ENCODE measurements around the gene ZFP90. TPM values are rescaled to one million over a fixed set of nuclear protein-coding genes. Genes with fewer than 3 reads are reported as not detected.

Gene ZFP90
- total RNA-seq, 2 donors from 2014 or later = 20.4 to 33.2 TPM

DNA sequence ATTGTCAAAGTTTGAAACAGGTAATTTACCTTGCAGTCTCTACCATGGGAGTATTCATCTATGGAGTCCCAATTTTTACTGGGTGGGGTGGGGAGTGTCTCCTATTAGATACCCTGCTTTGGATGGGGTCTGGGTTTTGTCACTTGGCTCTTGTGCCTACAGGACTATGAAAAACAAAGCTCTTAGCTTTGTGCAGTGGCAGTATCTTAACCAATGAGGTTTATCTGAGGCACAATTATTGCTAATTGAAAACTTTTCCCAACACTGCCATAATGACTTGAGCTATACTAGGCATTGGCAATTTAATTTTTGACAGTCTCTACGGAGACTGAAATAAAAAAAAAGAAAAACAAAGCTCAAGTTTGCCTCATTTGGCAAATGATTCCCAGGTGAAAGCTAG, 3.8 kb upstream of the ZFP90 start:
- peaks cover 13% of the 10 kb centered on the region for H3K27me3 ChIP-seq (ENCODE audit: control insufficient read depth, insufficient read depth, low read length, poor library complexity, severe bottlenecking)

DNA sequence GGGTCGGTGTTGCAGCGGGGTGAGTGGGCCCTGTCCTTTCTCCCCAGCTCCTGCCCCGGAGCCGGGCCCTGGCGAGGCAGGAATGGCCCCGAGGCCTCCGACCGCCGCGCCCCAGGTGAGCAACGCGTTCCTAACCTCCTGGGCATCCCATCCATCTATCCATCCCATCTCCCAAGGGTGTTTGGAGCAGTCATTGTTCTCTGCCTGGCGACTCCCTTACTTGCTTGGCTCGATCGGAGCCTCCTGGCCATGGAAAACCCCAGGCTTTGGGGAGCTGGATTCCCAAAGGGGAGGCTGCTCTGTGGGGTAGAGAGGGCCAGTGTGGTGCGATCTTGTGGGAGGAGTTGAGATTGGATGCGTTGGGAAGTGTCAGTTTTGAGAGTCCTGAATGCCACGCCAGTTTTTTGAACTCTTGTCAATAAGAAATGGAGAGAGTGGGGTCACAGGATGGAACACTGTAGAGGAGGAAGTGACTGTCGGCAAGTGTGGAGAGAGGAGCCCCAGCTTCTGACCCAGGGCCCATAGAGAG, 684 bp downstream of the ZFP90 start:
- no peak for DNase-seq
- Histone ChIP-seq H3K4me3 (ENCODE audit: low read length) (peak overlapping the region; percentile 92), H3K9ac (ENCODE audit: extremely low read depth, low read length, poor library complexity, severe bottlenecking) (peak overlapping the region; percentile 49), H3K9me3 (ENCODE audit: control insufficient read depth, low read length) (peaks cover 20% of the 10 kb centered on the region), H3K27ac (ENCODE audit: low read depth, low read length) (no peak overlapping the region), H3K36me3 (ENCODE audit: control insufficient read depth, insufficient read depth, low read length) (peaks cover 24% of the 10 kb centered on the region), H3K27me3 (ENCODE audit: control insufficient read depth, insufficient read depth, low read length, poor library complexity, severe bottlenecking) (no peaks in the 10 kb centered on the region), H3K4me1 (ENCODE audit: control insufficient read depth, insufficient read depth, low read length) (no peaks in the 10 kb centered on the region)
- TF ChIP-seq, protein P1, sequence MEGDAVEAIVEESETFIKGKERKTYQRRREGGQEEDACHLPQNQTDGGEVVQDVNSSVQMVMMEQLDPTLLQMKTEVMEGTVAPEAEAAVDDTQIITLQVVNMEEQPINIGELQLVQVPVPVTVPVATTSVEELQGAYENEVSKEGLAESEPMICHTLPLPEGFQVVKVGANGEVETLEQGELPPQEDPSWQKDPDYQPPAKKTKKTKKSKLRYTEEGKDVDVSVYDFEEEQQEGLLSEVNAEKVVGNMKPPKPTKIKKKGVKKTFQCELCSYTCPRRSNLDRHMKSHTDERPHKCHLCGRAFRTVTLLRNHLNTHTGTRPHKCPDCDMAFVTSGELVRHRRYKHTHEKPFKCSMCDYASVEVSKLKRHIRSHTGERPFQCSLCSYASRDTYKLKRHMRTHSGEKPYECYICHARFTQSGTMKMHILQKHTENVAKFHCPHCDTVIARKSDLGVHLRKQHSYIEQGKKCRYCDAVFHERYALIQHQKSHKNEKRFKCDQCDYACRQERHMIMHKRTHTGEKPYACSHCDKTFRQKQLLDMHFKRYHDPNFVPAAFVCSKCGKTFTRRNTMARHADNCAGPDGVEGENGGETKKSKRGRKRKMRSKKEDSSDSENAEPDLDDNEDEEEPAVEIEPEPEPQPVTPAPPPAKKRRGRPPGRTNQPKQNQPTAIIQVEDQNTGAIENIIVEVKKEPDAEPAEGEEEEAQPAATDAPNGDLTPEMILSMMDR (conservative IDR thresholded peaks at IDR 0.05) = no peak
- Mint-ChIP-seq H3K9me3 (no peaks in the 10 kb centered on the region), H3K36me3 (ENCODE audit: low read depth) (peaks cover 37% of the 10 kb centered on the region), H3K4me1 (peaks cover 9% of the 10 kb centered on the region), H3K4me3 (peak overlapping the region; percentile 82), H3K27me3 (ENCODE audit: insufficient read depth) (no peaks in the 10 kb centered on the region), H3K27ac (peak overlapping the region; percentile 52)
- 6% methylated on average over 8 to 17 of the region's 19 CpGs for WGBS, 2 experiments (ENCODE audit: insufficient coverage in 1 of 2, insufficient read length in 1 of 2)

More for the DNA sequence above, 3.8 kb upstream of the ZFP90 start:
- Mint-ChIP-seq H3K4me1 (peaks cover 11% of the 10 kb centered on the region), H3K4me3 (no peak overlapping the region), H3K9me3 (peaks cover 16% of the 10 kb centered on the region), H3K36me3 (ENCODE audit: low read depth) (peaks cover 19% of the 10 kb centered on the region), H3K27ac (no peak overlapping the region), H3K27me3 (ENCODE audit: insufficient read depth) (peaks cover 25% of the 10 kb centered on the region)
- no peaks in the 10 kb centered on the region for H3K4me1 ChIP-seq (ENCODE audit: control insufficient read depth, insufficient read depth, low read length)
- 78 to 100% methylated on average over 1 of the region's 1 CpG for WGBS, 2 experiments (ENCODE audit: insufficient coverage in 1 of 2, insufficient read length in 1 of 2)
- H3K4me3 ChIP-seq (ENCODE audit: low read length) = no peak overlapping the region
- H3K36me3 ChIP-seq (ENCODE audit: control insufficient read depth, insufficient read depth, low read length) = no peaks in the 10 kb centered on the region
- no peak overlapping the region for H3K27ac ChIP-seq (ENCODE audit: low read depth, low read length)
- H3K9me3 ChIP-seq (ENCODE audit: control insufficient read depth, low read length) = peaks cover 9% of the 10 kb centered on the region
- H3K9ac ChIP-seq (ENCODE audit: extremely low read depth, low read length, poor library complexity, severe bottlenecking) = no peak overlapping the region
- DNase-seq = no peak
- TF ChIP-seq, protein P1 (conservative IDR thresholded peaks at IDR 0.05) = no peak

- no peak overlapping the region for H3K27ac ChIP-seq (ENCODE audit: low read depth, low read length)
- H3K27me3 Mint-ChIP-seq (ENCODE audit: insufficient read depth) = no peaks in the 10 kb centered on the region
- no peaks in the 10 kb centered on the region for H3K4me1 ChIP-seq (ENCODE audit: control insufficient read depth, insufficient read depth, low read length)
- H3K27ac Mint-ChIP-seq = no peak overlapping the region
- TF ChIP-seq, protein P1 (conservative IDR thresholded peaks at IDR 0.05) = no peak
- H3K36me3 ChIP-seq (ENCODE audit: control insufficient read depth, insufficient read depth, low read length) = peaks cover 77% of the 10 kb centered on the region
- H3K36me3 Mint-ChIP-seq (ENCODE audit: low read depth) = peaks cover 76% of the 10 kb centered on the region
- WGBS, 2 experiments (ENCODE audit: insufficient coverage in 1 of 2, insufficient read length in 1 of 2) = 92 to 95% methylated on average over 3 to 4 of the region's 4 CpGs
- H3K27me3 ChIP-seq (ENCODE audit: control insufficient read depth, insufficient read depth, low read length, poor library complexity, severe bottlenecking) = no peaks in the 10 kb centered on the region
- H3K4me1 Mint-ChIP-seq = no peaks in the 10 kb centered on the region
- H3K4me3 Mint-ChIP-seq = no peak overlapping the region
- no peak overlapping the region for H3K9ac ChIP-seq (ENCODE audit: extremely low read depth, low read length, poor library complexity, severe bottlenecking)
- H3K9me3 Mint-ChIP-seq = peaks cover 40% of the 10 kb centered on the region
- no peak for DNase-seq
- no peak overlapping the region for H3K4me3 ChIP-seq (ENCODE audit: low read length)
- peaks cover 83% of the 10 kb centered on the region for H3K9me3 ChIP-seq (ENCODE audit: control insufficient read depth, low read length)
Measured at GRCh38 chr16:68548947-68549346, 9.9 kb downstream of the ZFP90 start.

Data from endodermal cell (in vitro differentiated cells).